ENCODE data around the gene GNB5.

- no peak for TF ChIP-seq CTCF (conservative IDR thresholded peaks at IDR 0.05)
- no peak for TF ChIP-seq EZH2 (IDR thresholded peaks at IDR 0.05; ENCODE audit: low read depth)
Measured at GRCh38 chr15:52155878-52156277, 35.3 kb downstream of the GNB5 start.
